ENCODE data around the gene PLXNB2. TPM values are rescaled to one million over a fixed set of nuclear protein-coding genes. Genes with fewer than 3 reads are reported as not detected.

PLXNB2 gene
- total RNA-seq, 4 donors from 2014 or later, result 8.0 to 11.8 (median 9.0) TPM

- Histone ChIP-seq H3K4me1 (peaks cover 16 to 37% of the 10 kb centered on the region in 2 donors), H3K36me3 (no peaks in the 10 kb centered on the region), H3K27ac (peak overlapping the region in 1 of 4 donors; percentile 34), H3K27me3 (peaks cover 0 to 5% (median 4%) of the 10 kb centered on the region in 3 donors), H3K9me3 (no peaks in the 10 kb centered on the region), H3K4me3 (no peak overlapping the region)
- ATAC-seq (no peak), DNase-seq (no peak)
- intact Hi-C loops (cut with DNase I; ENCODE audit: low total_unique reads), result no loop called here
- in situ Hi-C loops (cut with MboI; ENCODE audit: low sequenced_read_pairs in 4 of 4), result no loop called here
- no peak for TF ChIP-seq CTCF (IDR thresholded peaks at IDR 0.05 in 4 of 5, conservative IDR thresholded peaks at IDR 0.05 in 1 of 5)
- no peak for TF ChIP-seq POLR2A (IDR thresholded peaks at IDR 0.05)
These were observed 4.0 kb downstream of the PLXNB2 start for GRCh38 chr22:50303515-50303847.

- DNase-seq, result no peak
- intact Hi-C loops (cut with DNase I; ENCODE audit: low total_unique reads), result no loop called here
- Histone ChIP-seq H3K36me3 (no peaks in the 10 kb centered on the region), H3K27me3 (peaks cover 0 to 5% (median 4%) of the 10 kb centered on the region in 3 donors), H3K4me3 (no peak overlapping the region), H3K9me3 (no peaks in the 10 kb centered on the region), H3K27ac (no peak overlapping the region), H3K4me1 (peaks cover 16 to 37% of the 10 kb centered on the region in 2 donors)
- ATAC-seq, result no peak
- in situ Hi-C loops (cut with MboI; ENCODE audit: low sequenced_read_pairs in 4 of 4), result no loop called here
- TF ChIP-seq CTCF (IDR thresholded peaks at IDR 0.05 in 4 of 5, conservative IDR thresholded peaks at IDR 0.05 in 1 of 5), result no peak
- TF ChIP-seq POLR2A (IDR thresholded peaks at IDR 0.05), result no peak
These were observed 4.9 kb downstream of the PLXNB2 start for GRCh38 chr22:50302564-50302963.

- TF ChIP-seq POLR2A (IDR thresholded peaks at IDR 0.05) (no peak), CTCF (IDR thresholded peaks at IDR 0.05 in 4 of 5, conservative IDR thresholded peaks at IDR 0.05 in 1 of 5) (no peak)
- Histone ChIP-seq H3K27me3 (peaks cover 0 to 5% (median 4%) of the 10 kb centered on the region in 3 donors), H3K9me3 (no peaks in the 10 kb centered on the region), H3K4me3 (no peak overlapping the region), H3K4me1 (peaks cover 16 to 37% of the 10 kb centered on the region in 2 donors), H3K27ac (no peak overlapping the region), H3K36me3 (no peaks in the 10 kb centered on the region)
- intact Hi-C loops (cut with DNase I; ENCODE audit: low total_unique reads) (no loop called here), in situ Hi-C loops (cut with MboI; ENCODE audit: low sequenced_read_pairs in 4 of 4) (no loop called here)
- DNase-seq (no peak), ATAC-seq (no peak)
These were observed 5.4 kb downstream of the PLXNB2 start for GRCh38 chr22:50302041-50302541.

- no peak overlapping the region for H3K4me3 ChIP-seq
- in situ Hi-C loops (cut with MboI; ENCODE audit: low sequenced_read_pairs in 4 of 4), result no loop called here
- no peak overlapping the region for H3K27ac ChIP-seq
- ATAC-seq, result no peak
- no peaks in the 10 kb centered on the region for H3K36me3 ChIP-seq
- H3K27me3 ChIP-seq, result peaks cover 0 to 4% (median under 1%) of the 10 kb centered on the region in 3 donors
- intact Hi-C loops (cut with DNase I; ENCODE audit: low total_unique reads), result no loop called here
- no peak for DNase-seq
- TF ChIP-seq CTCF (IDR thresholded peaks at IDR 0.05 in 4 of 5, conservative IDR thresholded peaks at IDR 0.05 in 1 of 5) (no peak), POLR2A (IDR thresholded peaks at IDR 0.05) (no peak)
- H3K4me1 ChIP-seq, result peaks cover 16 to 34% of the 10 kb centered on the region in 2 donors
- H3K9me3 ChIP-seq, result no peaks in the 10 kb centered on the region
These were observed 5.9 kb downstream of the PLXNB2 start for GRCh38 chr22:50301581-50301991.

All from gastrocnemius medialis (tissue), 4 donors.